ENCODE results near the gene OPTC. TPM values are rescaled to one million over a fixed set of nuclear protein-coding genes. Genes with fewer than 3 reads are reported as not detected.

Gene OPTC
- total and polyA plus RNA-seq, 2 of the 13 experiments (the other 11 are each of a cell fraction or from before 2014, with no cell fraction given) = not detected

DNA sequence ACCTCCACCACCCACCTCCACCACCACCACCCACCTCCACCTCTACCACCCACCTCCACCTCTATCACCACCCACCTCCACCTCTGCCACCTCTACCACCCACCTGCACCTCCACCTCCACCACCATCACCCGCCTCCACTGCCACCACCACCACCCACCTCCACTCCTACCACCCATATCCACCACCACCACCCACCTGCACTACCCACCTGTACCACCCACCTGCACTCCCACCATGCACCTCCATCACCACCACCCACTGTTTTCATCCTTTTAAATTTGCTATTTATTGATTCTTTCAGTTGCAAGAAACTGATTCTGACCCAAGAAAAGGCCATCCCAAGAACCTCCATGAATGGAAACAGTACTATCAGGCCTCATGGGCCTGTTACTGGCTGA lies 6.3 kb downstream of the OPTC start (continued):
- TF ChIP-seq ZC3H13 (CRISPR knock-in tag; IDR thresholded peaks at IDR 0.05) = no peak
- TF ChIP-seq, protein P1, sequence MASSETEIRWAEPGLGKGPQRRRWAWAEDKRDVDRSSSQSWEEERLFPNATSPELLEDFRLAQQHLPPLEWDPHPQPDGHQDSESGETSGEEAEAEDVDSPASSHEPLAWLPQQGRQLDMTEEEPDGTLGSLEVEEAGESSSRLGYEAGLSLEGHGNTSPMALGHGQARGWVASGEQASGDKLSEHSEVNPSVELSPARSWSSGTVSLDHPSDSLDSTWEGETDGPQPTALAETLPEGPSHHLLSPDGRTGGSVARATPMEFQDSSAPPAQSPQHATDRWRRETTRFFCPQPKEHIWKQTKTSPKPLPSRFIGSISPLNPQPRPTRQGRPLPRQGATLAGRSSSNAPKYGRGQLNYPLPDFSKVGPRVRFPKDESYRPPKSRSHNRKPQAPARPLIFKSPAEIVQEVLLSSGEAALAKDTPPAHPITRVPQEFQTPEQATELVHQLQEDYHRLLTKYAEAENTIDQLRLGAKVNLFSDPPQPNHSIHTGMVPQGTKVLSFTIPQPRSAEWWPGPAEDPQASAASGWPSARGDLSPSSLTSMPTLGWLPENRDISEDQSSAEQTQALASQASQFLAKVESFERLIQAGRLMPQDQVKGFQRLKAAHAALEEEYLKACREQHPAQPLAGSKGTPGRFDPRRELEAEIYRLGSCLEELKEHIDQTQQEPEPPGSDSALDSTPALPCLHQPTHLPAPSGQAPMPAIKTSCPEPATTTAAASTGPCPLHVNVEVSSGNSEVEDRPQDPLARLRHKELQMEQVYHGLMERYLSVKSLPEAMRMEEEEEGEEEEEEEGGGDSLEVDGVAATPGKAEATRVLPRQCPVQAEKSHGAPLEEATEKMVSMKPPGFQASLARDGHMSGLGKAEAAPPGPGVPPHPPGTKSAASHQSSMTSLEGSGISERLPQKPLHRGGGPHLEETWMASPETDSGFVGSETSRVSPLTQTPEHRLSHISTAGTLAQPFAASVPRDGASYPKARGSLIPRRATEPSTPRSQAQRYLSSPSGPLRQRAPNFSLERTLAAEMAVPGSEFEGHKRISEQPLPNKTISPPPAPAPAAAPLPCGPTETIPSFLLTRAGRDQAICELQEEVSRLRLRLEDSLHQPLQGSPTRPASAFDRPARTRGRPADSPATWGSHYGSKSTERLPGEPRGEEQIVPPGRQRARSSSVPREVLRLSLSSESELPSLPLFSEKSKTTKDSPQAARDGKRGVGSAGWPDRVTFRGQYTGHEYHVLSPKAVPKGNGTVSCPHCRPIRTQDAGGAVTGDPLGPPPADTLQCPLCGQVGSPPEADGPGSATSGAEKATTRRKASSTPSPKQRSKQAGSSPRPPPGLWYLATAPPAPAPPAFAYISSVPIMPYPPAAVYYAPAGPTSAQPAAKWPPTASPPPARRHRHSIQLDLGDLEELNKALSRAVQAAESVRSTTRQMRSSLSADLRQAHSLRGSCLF (CRISPR knock-in tag; IDR thresholded peaks at IDR 0.05; ENCODE audit: borderline replicate concordance) = no peak
- TF ChIP-seq, protein P2, sequence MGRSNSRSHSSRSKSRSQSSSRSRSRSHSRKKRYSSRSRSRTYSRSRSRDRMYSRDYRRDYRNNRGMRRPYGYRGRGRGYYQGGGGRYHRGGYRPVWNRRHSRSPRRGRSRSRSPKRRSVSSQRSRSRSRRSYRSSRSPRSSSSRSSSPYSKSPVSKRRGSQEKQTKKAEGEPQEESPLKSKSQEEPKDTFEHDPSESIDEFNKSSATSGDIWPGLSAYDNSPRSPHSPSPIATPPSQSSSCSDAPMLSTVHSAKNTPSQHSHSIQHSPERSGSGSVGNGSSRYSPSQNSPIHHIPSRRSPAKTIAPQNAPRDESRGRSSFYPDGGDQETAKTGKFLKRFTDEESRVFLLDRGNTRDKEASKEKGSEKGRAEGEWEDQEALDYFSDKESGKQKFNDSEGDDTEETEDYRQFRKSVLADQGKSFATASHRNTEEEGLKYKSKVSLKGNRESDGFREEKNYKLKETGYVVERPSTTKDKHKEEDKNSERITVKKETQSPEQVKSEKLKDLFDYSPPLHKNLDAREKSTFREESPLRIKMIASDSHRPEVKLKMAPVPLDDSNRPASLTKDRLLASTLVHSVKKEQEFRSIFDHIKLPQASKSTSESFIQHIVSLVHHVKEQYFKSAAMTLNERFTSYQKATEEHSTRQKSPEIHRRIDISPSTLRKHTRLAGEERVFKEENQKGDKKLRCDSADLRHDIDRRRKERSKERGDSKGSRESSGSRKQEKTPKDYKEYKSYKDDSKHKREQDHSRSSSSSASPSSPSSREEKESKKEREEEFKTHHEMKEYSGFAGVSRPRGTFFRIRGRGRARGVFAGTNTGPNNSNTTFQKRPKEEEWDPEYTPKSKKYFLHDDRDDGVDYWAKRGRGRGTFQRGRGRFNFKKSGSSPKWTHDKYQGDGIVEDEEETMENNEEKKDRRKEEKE (IDR thresholded peaks at IDR 0.05) = no peak
- no peak for TF ChIP-seq ASH2L (IDR thresholded peaks at IDR 0.05; ENCODE audit: insufficient read length, low read depth, low read length)
- no peak for TF ChIP-seq ZC3H4 (CRISPR knock-in tag; IDR thresholded peaks at IDR 0.05; ENCODE audit: borderline replicate concordance)
- no peak for TF ChIP-seq ZNF850 (CRISPR knock-in tag; conservative IDR thresholded peaks at IDR 0.05)
- TF ChIP-seq RFX5 (IDR thresholded peaks at IDR 0.05; ENCODE audit: low read depth, low read length) = no peak

Measured in HepG2 (cell line).